ENCODE data around the gene SPTBN1.

- TF ChIP-seq GATA2 (IDR thresholded peaks at IDR 0.05; ENCODE audit: low read depth, low read length) = no peak
- TF ChIP-seq GATA3 (IDR thresholded peaks at IDR 0.05; ENCODE audit: low read depth, low read length) = no peak
Measured at GRCh38 chr2:54587171-54588016, 131.3 kb downstream of the SPTBN1 start.

Data from SH-SY5Y (cell line).